PC-3 (cell line): ENCODE measurements around the gene CERKL. TPM values are rescaled to one million over a fixed set of nuclear protein-coding genes. Genes with fewer than 3 reads are reported as not detected.

Experiments
- ATAC-seq: fragments of 200-7000 bp; cut with Tn5 transposase; 2 replicates; pipeline ENCODE4 v1.9.1; 2020; ENCODE audit warnings: mild to moderate bottlenecking, moderate library complexity
- BruUV-seq: library from RNA; stranded (reverse); fragments of 400-500 nt; replicated peaks from 2 replicates; lab custom pipeline; 2021; lab: Mats Ljungman, UMichigan
- CTCF ChIA-PET: fragments of 300-600 bp; sonication (Branson Sonifier 250); formaldehyde crosslinking; loops from one replicate; lab custom pipeline; 2022; ENCODE audit warnings: antibody characterized with exemption; lab: Charles Lee
- POLR2A ChIA-PET: fragments of 300-600 bp; sonication (Branson Sonifier 250); formaldehyde crosslinking; loops from one replicate; lab custom pipeline; 2022; ENCODE audit warnings: antibody characterized with exemption; ENCODE audit not compliant: unreplicated experiment; lab: Charles Lee
- DNase-seq: peaks from one replicate; pipeline ENCODE4 v3.0.0-alpha.2; 2015
- H2AFZ ChIP-seq: fragments of 300-600 bp; sonication (generic); 2 replicates; pipeline ENCODE4 v1.6.0; 2016; ENCODE audit warnings: antibody characterized with exemption, low read length
- H3F3A ChIP-seq: fragments of 300-600 bp; sonication (generic); one replicate; pipeline ENCODE4 v1.6.0; 2017; ENCODE audit warnings: antibody characterized with exemption, low read length, control low read depth, mild to moderate bottlenecking; ENCODE audit not compliant: unreplicated experiment
- H3K27ac ChIP-seq: fragments of 300-600 bp; sonication (generic); 2 replicates; pipeline ENCODE4 v1.5.1; 2016; ENCODE audit warnings: mild to moderate bottlenecking, low read length
- H3K27me3 ChIP-seq: fragments of 300-600 bp; sonication (generic); 2 replicates; pipeline ENCODE4 v1.6.1; 2016; ENCODE audit warnings: low read length, mixed read lengths
- H3K36me3 ChIP-seq: fragments of 300-600 bp; sonication (generic); 2 replicates; pipeline ENCODE4 v1.6.1; 2016; ENCODE audit warnings: low read depth, mixed run types, low read length, mixed read lengths
- H3K4me1 ChIP-seq: fragments of 300-600 bp; sonication (generic); 2 replicates; pipeline ENCODE4 v1.5.1; 2016; ENCODE audit warnings: low read length; ENCODE audit not compliant: insufficient read depth
- H3K4me2 ChIP-seq: fragments of 300-600 bp; sonication (generic); 2 replicates; pipeline ENCODE4 v1.6.0; 2016; ENCODE audit warnings: low read length
- H3K4me3 ChIP-seq: fragments of 300-600 bp; sonication (generic); 2 replicates; pipeline ENCODE4 v1.5.1; 2016; ENCODE audit warnings: mild to moderate bottlenecking, low read length, mixed read lengths
- H3K79me2 ChIP-seq: fragments of 300-600 bp; sonication (generic); 2 replicates; pipeline ENCODE4 v1.6.1; 2017; ENCODE audit warnings: low read length, mixed read lengths
- H3K9ac ChIP-seq: fragments of 300-600 bp; sonication (generic); 2 replicates; pipeline ENCODE4 v1.6.0; 2016; ENCODE audit warnings: mild to moderate bottlenecking, low read length
- H3K9me2 ChIP-seq: fragments of 300-600 bp; sonication (generic); replicated peaks from 2 replicates; pipeline ENCODE4 v1.6.1; 2016; ENCODE audit warnings: mixed run types, low read length, mixed read lengths
- H3K9me3 ChIP-seq: fragments of 300-600 bp; sonication (generic); 2 replicates; pipeline ENCODE4 v1.6.1; 2016; ENCODE audit warnings: low read length, mixed read lengths
- H4K20me1 ChIP-seq: fragments of 300-600 bp; sonication (generic); 2 replicates; pipeline ENCODE4 v1.6.1; 2016; ENCODE audit warnings: low read length, mixed read lengths
- EZH2 ChIP-seq: fragments of 300-600 bp; sonication (generic); IDR thresholded peaks from one replicate; pipeline ENCODE4 v1.6.1; 2017; ENCODE audit warnings: antibody characterized with exemption, mild to moderate bottlenecking, low read length; ENCODE audit not compliant: unreplicated experiment
- EZH2phosphoT487 ChIP-seq: fragments of 300-600 bp; sonication (generic); IDR thresholded peaks from 2 replicates; pipeline ENCODE4 v1.6.1; 2018; ENCODE audit warnings: mild to moderate bottlenecking, antibody characterized with exemption, low read length, borderline replicate concordance
- intact Hi-C: fragments of 100-400 bp; cut with micrococcal nuclease; formaldehyde crosslinking; loops from 2 replicates; pipeline ENCODE4 v1.9.0; 2023
- total RNA-seq: library from RNA; depleted of rRNA; stranded (reverse); fragments of >200 nt; gene quantifications from 2 replicates; pipeline ENCODE4 v1.2.3, GENCODE V29; 2014
- TF ChIP-seq, protein P1 (sequence below): fragments of 300-600 bp; sonication (generic); conservative IDR thresholded peaks from 2 replicates; pipeline ENCODE4 v1.5.1; 2017; ENCODE audit warnings: antibody characterized with exemption, low read depth, mild to moderate bottlenecking, low read length

Gene CERKL
- total RNA-seq, 1 experiment from 2014 or later: 0.98 TPM

GRCh38 chr2:181675254-181675653 lies 18.3 kb upstream of the CERKL start:
- CTCF ChIA-PET: interaction anchor here (0.7 kb wide), 1 partner anchor 235 kb away, joined by 3 read pairs; no protein-coding TSS in a partner anchor
- Histone ChIP-seq H3F3A (no peaks in the 10 kb centered on the region), H3K9me2 (no peaks in the 10 kb centered on the region), H3K4me3 (no peak overlapping the region), H2AFZ (no peak overlapping the region), H4K20me1 (no peaks in the 10 kb centered on the region), H3K27me3 (peaks cover 21% of the 10 kb centered on the region; the same call in 1 of the 2 replicates), H3K27ac (no peak overlapping the region), H3K36me3 (no peaks in the 10 kb centered on the region), H3K9ac (no peak overlapping the region), H3K4me1 (no peaks in the 10 kb centered on the region), H3K9me3 (no peaks in the 10 kb centered on the region), H3K4me2 (no peak overlapping the region), H3K79me2 (no peaks in the 10 kb centered on the region)
- ATAC-seq: no peak
- no peak for DNase-seq
- POLR2A ChIA-PET: no interaction called here
- BruUV-seq: no TSS peak
- TF ChIP-seq, protein P1, sequence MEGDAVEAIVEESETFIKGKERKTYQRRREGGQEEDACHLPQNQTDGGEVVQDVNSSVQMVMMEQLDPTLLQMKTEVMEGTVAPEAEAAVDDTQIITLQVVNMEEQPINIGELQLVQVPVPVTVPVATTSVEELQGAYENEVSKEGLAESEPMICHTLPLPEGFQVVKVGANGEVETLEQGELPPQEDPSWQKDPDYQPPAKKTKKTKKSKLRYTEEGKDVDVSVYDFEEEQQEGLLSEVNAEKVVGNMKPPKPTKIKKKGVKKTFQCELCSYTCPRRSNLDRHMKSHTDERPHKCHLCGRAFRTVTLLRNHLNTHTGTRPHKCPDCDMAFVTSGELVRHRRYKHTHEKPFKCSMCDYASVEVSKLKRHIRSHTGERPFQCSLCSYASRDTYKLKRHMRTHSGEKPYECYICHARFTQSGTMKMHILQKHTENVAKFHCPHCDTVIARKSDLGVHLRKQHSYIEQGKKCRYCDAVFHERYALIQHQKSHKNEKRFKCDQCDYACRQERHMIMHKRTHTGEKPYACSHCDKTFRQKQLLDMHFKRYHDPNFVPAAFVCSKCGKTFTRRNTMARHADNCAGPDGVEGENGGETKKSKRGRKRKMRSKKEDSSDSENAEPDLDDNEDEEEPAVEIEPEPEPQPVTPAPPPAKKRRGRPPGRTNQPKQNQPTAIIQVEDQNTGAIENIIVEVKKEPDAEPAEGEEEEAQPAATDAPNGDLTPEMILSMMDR: no peak
- no peak for TF ChIP-seq EZH2
- no peak for TF ChIP-seq EZH2phosphoT487
- intact Hi-C loops: no loop called here

DNA sequence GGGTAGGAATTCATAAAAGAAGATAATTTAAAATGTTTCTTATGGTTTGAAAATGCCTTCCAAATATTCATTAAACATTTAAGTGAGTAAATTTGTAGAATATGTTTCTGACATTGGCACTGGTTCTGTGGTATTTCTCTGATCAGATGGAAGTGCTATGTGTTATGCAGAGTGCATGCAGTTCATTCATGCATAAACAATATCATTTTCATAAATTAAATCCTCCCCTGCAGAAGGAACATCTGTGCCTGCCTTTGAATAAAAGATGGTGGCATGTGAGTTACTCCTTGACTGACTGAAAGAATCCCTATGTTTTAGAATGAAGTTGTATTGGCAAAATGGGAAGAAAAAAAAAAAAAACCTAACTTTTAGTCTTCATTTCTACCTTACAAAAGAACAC lies 17.6 kb upstream of the CERKL start:
- intact Hi-C loops: no loop called here
- no peaks in the 10 kb centered on the region for H4K20me1 ChIP-seq
- no peaks in the 10 kb centered on the region for H3K9me2 ChIP-seq
- H3K4me2 ChIP-seq: no peak overlapping the region
- TF ChIP-seq EZH2phosphoT487 (no peak), EZH2 (no peak)
- TF ChIP-seq, protein P1: no peak
- no peaks in the 10 kb centered on the region for H3F3A ChIP-seq
- ChIA-PET POLR2A (no interaction called here), CTCF (interaction anchor here (0.7 kb wide), 1 partner anchor 234 kb away, joined by 3 read pairs; no protein-coding TSS in a partner anchor)
- H3K79me2 ChIP-seq: no peaks in the 10 kb centered on the region
- H3K9me3 ChIP-seq: no peaks in the 10 kb centered on the region
- no peak overlapping the region for H2AFZ ChIP-seq
- peaks cover 13% of the 10 kb centered on the region; the same call in 1 of the 2 replicates for H3K27me3 ChIP-seq
- no peaks in the 10 kb centered on the region for H3K36me3 ChIP-seq
- BruUV-seq: no TSS peak
- no peak for ATAC-seq
- H3K4me3 ChIP-seq: no peak overlapping the region
- H3K27ac ChIP-seq: no peak overlapping the region
- no peaks in the 10 kb centered on the region for H3K4me1 ChIP-seq
- no peak for DNase-seq
- no peak overlapping the region for H3K9ac ChIP-seq

DNA sequence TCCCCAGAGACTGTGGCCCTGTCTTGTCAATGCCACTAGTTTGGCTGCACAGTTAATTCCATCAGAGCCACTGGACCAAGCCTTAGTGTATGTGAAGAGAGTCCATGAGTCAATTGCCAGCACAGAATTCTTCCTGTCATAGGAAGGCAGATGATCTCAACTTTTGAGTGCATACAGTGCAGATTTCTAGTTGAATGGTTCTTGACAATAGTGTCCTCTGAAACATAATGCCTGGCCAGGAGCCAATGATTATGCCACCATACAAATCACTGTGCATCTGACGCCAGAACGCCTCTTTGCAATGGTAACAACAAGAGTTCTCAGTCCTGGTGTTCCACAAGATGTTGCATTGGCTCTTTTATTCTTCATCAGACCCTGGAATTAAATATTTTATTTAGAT lies 16.3 kb upstream of the CERKL start:
- Histone ChIP-seq H3K27ac (no peak overlapping the region), H3K9ac (no peak overlapping the region), H3K9me2 (no peaks in the 10 kb centered on the region), H3K4me3 (no peak overlapping the region), H3K9me3 (no peaks in the 10 kb centered on the region), H3F3A (no peaks in the 10 kb centered on the region), H3K4me2 (no peak overlapping the region), H3K79me2 (no peaks in the 10 kb centered on the region), H3K27me3 (0 out of 2 replicates have a peak, but pooled peaks cover 2% of the 10 kb centered on the region), H3K4me1 (no peaks in the 10 kb centered on the region), H3K36me3 (no peaks in the 10 kb centered on the region), H4K20me1 (no peaks in the 10 kb centered on the region), H2AFZ (no peak overlapping the region)
- no TSS peak for BruUV-seq
- DNase-seq (peak; percentile 18), ATAC-seq (no peak)
- ChIA-PET POLR2A (no interaction called here), CTCF (no interaction called here)
- TF ChIP-seq EZH2phosphoT487 (no peak), EZH2 (no peak)
- TF ChIP-seq, protein P1: no peak
- intact Hi-C loops: no loop called here
